Peyer's patch (tissue), 4 donors: Measurements from ENCODE around the gene SIGLECL1.

Source experiments
- CTCF ChIP-seq, 6 experiments: fragments of 450-650 bp in 4 of 6; fragments of 200-600 bp in 2 of 6; sonication (generic) in 1 of 6; IDR thresholded peaks; one replicate each; pipeline ENCODE4 v1.5.1; 2017 to 2019; ENCODE audit warnings: antibody characterized with exemption in 6 of 6, mild to moderate bottlenecking in 3 of 6, moderate library complexity in 1 of 6
- POLR2A ChIP-seq, 2 donors: fragments of 450-650 bp; IDR thresholded peaks; one replicate each; pipeline ENCODE4 v1.5.1; 2017; ENCODE audit warnings: antibody characterized with exemption in 2 of 2, mild to moderate bottlenecking in 2 of 2, moderate library complexity in 2 of 2

- TF ChIP-seq CTCF (IDR thresholded peaks at IDR 0.05), result no peak
- no peak for TF ChIP-seq POLR2A (IDR thresholded peaks at IDR 0.05)
Measured at GRCh38 chr19:51296336-51297093, 45.6 kb downstream of the SIGLECL1 start.
